C4-2B (cell line): ENCODE data around the gene OR52I1.

Source experiments
- ZFX ChIP-seq: fragments of 450-650 bp; IDR thresholded peaks from 2 replicates; pipeline ENCODE4 v1.6.1; 2017
- TF ChIP-seq, protein P1 (sequence below): fragments of 450-650 bp; conservative IDR thresholded peaks from 2 replicates; pipeline ENCODE4 v1.5.1; 2017; ENCODE audit warnings: mild to moderate bottlenecking

DNA sequence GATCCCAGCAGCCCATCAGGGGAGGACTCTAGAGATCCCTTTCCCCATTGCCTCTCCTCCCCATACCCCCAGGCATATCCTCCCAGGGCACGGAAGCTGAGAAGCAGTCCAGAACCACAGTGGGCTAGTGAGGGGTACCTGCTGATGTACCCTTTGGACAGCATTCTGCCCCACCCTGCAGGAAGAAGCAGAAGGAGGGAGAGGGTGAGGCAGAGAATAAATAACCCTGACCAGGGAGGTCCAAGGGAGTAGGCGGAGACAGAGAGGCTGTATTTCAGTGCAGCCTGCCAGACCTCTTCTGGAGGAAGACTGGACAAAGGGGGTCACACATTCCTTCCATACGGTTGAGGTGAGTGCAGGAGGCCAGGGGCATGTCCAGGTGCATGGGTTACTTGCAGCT is 49.8 kb downstream of the OR52I1 start, which contains the start of gene OR51E1:
- TF ChIP-seq, protein P1, sequence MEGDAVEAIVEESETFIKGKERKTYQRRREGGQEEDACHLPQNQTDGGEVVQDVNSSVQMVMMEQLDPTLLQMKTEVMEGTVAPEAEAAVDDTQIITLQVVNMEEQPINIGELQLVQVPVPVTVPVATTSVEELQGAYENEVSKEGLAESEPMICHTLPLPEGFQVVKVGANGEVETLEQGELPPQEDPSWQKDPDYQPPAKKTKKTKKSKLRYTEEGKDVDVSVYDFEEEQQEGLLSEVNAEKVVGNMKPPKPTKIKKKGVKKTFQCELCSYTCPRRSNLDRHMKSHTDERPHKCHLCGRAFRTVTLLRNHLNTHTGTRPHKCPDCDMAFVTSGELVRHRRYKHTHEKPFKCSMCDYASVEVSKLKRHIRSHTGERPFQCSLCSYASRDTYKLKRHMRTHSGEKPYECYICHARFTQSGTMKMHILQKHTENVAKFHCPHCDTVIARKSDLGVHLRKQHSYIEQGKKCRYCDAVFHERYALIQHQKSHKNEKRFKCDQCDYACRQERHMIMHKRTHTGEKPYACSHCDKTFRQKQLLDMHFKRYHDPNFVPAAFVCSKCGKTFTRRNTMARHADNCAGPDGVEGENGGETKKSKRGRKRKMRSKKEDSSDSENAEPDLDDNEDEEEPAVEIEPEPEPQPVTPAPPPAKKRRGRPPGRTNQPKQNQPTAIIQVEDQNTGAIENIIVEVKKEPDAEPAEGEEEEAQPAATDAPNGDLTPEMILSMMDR = no peak
- TF ChIP-seq ZFX = no peak
